ENCODE data around the gene PLK4.

PLK4 gene

DNA sequence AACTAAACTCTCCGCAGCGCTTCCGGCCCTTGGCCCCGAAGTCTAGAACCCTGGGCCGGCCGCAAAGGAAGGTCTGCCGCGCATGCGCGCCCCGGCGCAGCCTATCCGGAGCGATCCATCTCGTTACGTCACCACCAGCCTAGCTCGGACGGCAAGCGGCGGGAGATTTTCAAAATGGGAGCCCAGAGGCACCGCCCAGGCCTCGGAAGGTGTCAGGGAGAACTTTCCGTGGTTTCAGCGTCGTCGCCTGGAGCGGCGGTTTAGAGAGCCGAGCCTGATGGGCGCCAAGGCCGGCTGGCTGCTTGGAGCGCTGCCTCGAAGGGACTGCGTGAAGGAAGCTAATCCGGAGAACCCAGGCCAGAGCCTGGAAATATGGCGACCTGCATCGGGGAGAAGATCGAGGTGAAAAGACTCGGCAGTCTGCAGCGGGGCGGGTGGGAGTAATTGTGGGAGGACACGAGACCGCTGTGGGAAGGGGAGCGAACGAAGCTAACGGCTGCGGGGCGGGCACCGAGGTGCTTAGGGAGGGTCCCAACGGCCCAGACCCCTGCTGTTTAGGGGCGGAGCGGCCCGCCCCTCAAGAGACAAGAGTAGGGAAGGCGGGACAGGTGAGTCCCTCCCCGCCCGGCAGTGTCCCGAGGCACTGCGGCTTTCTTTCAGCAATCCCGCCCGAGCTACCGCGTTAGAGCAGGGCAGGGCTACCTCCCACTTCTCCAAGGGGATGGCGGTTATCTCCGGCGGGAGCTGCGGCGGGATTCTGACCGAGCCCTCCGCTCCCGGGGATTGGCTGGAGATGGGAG, at the start of gene PLK4:
Gene PLK4, plus strand, starts transcription at position 131 of the 800 bp plus-strand sequence. Its CDS starts 242 bp downstream, at position 373.
- H3K4me3 ChIP-seq (ENCODE audit: low read length) = peak within 1 kb of the TSS; percentile 92
- no peak for TF ChIP-seq CTCF (IDR thresholded peaks at IDR 0.05; ENCODE audit: insufficient read depth, low read depth, low read length, missing control alignments)
- DNase-seq (ENCODE audit: low read depth) = peak; percentile 95

- no peak for TF ChIP-seq CTCF (IDR thresholded peaks at IDR 0.05; ENCODE audit: insufficient read depth, low read depth, low read length, missing control alignments)
- no peak for DNase-seq (ENCODE audit: low read depth)
- H3K4me3 ChIP-seq (ENCODE audit: low read length) = no peak overlapping the region
Observed at GRCh38 chr4:127832585-127832984, 48.1 kb upstream of the PLK4 start.

GRCh38 chr4:127843704-127844600, 36.7 kb upstream of the PLK4 start:
- no peak for TF ChIP-seq CTCF (IDR thresholded peaks at IDR 0.05; ENCODE audit: insufficient read depth, low read depth, low read length, missing control alignments)
- no peak overlapping the region for H3K4me3 ChIP-seq (ENCODE audit: low read length)
- DNase-seq (ENCODE audit: low read depth) = no peak

GRCh38 chr4:127844601-127845116, 36.0 kb upstream of the PLK4 start:
- DNase-seq (ENCODE audit: low read depth) = peak; percentile 37
- TF ChIP-seq CTCF (IDR thresholded peaks at IDR 0.05; ENCODE audit: insufficient read depth, low read depth, low read length, missing control alignments) = no peak
- H3K4me3 ChIP-seq (ENCODE audit: low read length) = no peak overlapping the region

DNA sequence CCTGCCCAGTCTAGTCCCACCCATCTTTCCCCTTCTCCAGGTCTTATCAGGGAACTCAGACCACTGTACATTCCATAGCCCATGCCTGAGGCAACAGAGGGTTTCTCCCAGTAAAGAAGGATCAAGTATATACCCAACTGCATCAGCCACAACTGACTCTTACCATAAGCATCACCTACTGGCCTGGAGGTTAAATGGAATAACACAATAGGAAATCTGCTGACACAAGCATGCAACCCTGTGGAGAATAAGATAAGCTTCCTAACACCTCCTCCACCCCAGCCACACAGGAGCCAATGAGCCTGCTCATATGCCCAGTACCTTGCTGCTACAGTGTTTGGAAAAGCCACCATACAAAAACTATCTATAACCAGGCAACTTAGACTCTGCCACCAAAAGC, 34.6 kb upstream of the PLK4 start:
- DNase-seq (ENCODE audit: low read depth) = no peak
- H3K4me3 ChIP-seq (ENCODE audit: low read length) = no peak overlapping the region
- TF ChIP-seq CTCF (IDR thresholded peaks at IDR 0.05; ENCODE audit: insufficient read depth, low read depth, low read length, missing control alignments) = no peak

- no peak for DNase-seq (ENCODE audit: low read depth)
- no peak overlapping the region for H3K4me3 ChIP-seq (ENCODE audit: low read length)
- TF ChIP-seq CTCF (IDR thresholded peaks at IDR 0.05; ENCODE audit: insufficient read depth, low read depth, low read length, missing control alignments) = no peak
Observed at GRCh38 chr4:127846765-127847164, 33.9 kb upstream of the PLK4 start.
